OCI-LY7 (cell line): Measurements from ENCODE around the gene GALK1. TPM values are rescaled to one million over a fixed set of nuclear protein-coding genes. Genes with fewer than 3 reads are reported as not detected.

Source experiments
- BruUV-seq: library from RNA; stranded (reverse); fragments of 400-500 nt; replicated peaks from 2 replicates; lab custom pipeline; 2021; lab: Mats Ljungman, UMichigan
- CTCF ChIA-PET: fragments of 300-600 bp; sonication (Branson Sonifier 250); formaldehyde crosslinking; loops from one replicate; lab custom pipeline; 2022; ENCODE audit warnings: antibody characterized with exemption; ENCODE audit not compliant: unreplicated experiment; lab: Charles Lee
- POLR2A ChIA-PET: fragments of 300-600 bp; sonication (Branson Sonifier 250); formaldehyde crosslinking; loops from one replicate; lab custom pipeline; 2022; ENCODE audit warnings: antibody characterized with exemption; lab: Charles Lee
- DNase-seq: peaks from one replicate; pipeline ENCODE4 v3.0.0-alpha.2; 2015; ENCODE audit warnings: low spot score
- H2AFZ ChIP-seq: fragments of 200-600 bp; sonication (generic), shearing (Covaris generic); 2 replicates; pipeline ENCODE4 v1.6.1; 2014; ENCODE audit warnings: mild to moderate bottlenecking, antibody characterized with exemption, low read length, moderate library complexity
- H3K27ac ChIP-seq: fragments of 200-600 bp; sonication (generic); 2 replicates; pipeline ENCODE4 v1.5.1; 2014; ENCODE audit warnings: mixed run types, low read depth, mild to moderate bottlenecking, moderate library complexity, low read length, inconsistent platforms; ENCODE audit not compliant: poor library complexity, severe bottlenecking
- H3K36me3 ChIP-seq: fragments of 200-600 bp; sonication (generic); 2 replicates; pipeline ENCODE4 v1.6.1; 2014; ENCODE audit warnings: mild to moderate bottlenecking, antibody characterized with exemption, low read length, moderate library complexity, mixed read lengths; ENCODE audit not compliant: insufficient read depth
- H3K4me1 ChIP-seq: fragments of 200-600 bp; sonication (generic); 2 replicates; pipeline ENCODE4 v1.5.1; 2014; ENCODE audit warnings: mild to moderate bottlenecking, low read length; ENCODE audit not compliant: insufficient read depth, poor library complexity, severe bottlenecking
- H3K4me2 ChIP-seq: fragments of 200-600 bp; sonication (generic); 2 replicates; pipeline ENCODE4 v1.6.1; 2014; ENCODE audit warnings: mild to moderate bottlenecking, low read length
- H3K4me3 ChIP-seq: fragments of 200-600 bp; sonication (generic); 2 replicates; pipeline ENCODE4 v1.5.1; 2014; ENCODE audit warnings: mild to moderate bottlenecking, low read depth, low read length; ENCODE audit not compliant: poor library complexity, severe bottlenecking
- H3K79me2 ChIP-seq: fragments of 200-600 bp; sonication (generic); 2 replicates; pipeline ENCODE4 v1.6.1; 2016; ENCODE audit warnings: low read depth, mild to moderate bottlenecking, low read length, moderate library complexity, mixed read lengths; ENCODE audit not compliant: insufficient read depth
- H3K9me2 ChIP-seq: fragments of 200-600 bp; sonication (generic); 2 replicates; pipeline ENCODE4 v1.6.1; 2016; ENCODE audit warnings: mild to moderate bottlenecking, low read length, mixed read lengths; ENCODE audit not compliant: insufficient read depth
- H3K9me3 ChIP-seq: fragments of 200-600 bp; sonication (generic); 2 replicates; pipeline ENCODE4 v1.6.1; 2014; ENCODE audit warnings: mild to moderate bottlenecking, mixed run types, low read length, mixed read lengths
- H4K20me1 ChIP-seq: fragments of 200-600 bp; sonication (generic); 2 replicates; pipeline ENCODE4 v1.6.1; 2014; ENCODE audit warnings: mild to moderate bottlenecking, antibody characterized with exemption, low read length, moderate library complexity, mixed read lengths; ENCODE audit not compliant: insufficient read depth
- EZH2phosphoT487 ChIP-seq: fragments of 200-600 bp; sonication (generic); IDR thresholded peaks from 2 replicates; pipeline ENCODE4 v1.6.1; 2018; ENCODE audit warnings: low read depth, borderline replicate concordance, mild to moderate bottlenecking, mixed run types, antibody characterized with exemption, low read length, moderate library complexity, mixed read lengths
- intact Hi-C: fragments of 100-400 bp; cut with micrococcal nuclease; formaldehyde crosslinking; loops from one replicate; pipeline ENCODE4 v1.10.0; 2022; ENCODE audit not compliant: unreplicated experiment
- total RNA-seq, 2 experiments: library from RNA; depleted of rRNA in 1 of 2; stranded (reverse); fragments of >200 nt in 1 of 2; shearing (Covaris generic) in 1 of 2; gene quantifications; 2 replicates each; pipeline ENCODE4 v1.2.3, GENCODE V29; 2014 to 2022
- TF ChIP-seq, protein P1 (sequence below): fragments of 200-600 bp; sonication (generic); conservative IDR thresholded peaks from 2 replicates; pipeline ENCODE4 v1.5.1; 2014; ENCODE audit warnings: mild to moderate bottlenecking, antibody characterized with exemption, low read length, moderate library complexity, mixed read lengths

The GALK1 gene
- total RNA-seq, 2 experiments from 2014 or later = 74.8 to 99.4 TPM

DNA sequence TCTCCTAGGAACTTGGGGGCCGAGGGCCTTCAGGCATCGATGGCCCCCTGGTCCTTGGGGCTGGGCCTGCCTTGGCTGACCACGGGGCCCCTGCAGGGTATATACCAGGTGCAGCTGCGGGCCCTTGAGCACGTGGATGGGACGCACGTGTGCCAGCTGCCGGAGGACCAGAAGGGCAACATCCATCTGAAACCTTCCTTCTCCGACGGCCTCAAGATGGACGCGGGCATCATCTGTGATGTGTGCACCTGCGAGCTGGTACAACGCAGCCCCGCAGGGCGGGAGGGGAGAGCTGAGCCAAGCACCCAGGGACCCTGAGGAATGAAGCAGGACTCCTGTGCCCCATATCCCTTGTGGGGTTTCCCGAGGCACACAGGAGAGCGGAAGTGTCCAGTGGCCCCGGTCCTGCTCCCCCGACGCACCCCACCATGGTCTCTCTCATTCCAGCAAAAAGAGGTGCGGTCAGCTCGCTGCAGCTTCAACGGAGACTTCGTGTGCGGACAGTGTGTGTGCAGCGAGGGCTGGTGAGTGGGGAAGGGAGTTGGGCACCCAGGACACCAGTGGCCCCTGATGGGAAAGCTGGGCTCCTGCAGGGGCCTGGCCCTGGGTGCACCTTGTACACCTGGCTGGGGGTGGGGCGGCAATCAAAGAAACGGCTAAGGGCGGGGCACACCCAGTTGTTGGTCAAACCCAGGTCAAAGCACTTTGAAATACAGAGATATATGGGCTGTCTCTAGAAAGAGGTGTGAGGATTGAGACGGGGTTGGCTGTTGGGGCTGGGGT lies 33.1 kb downstream of the GALK1 start:
- H3K36me3 ChIP-seq = no peaks in the 10 kb centered on the region
- intact Hi-C loops = no loop called here
- H3K27ac ChIP-seq = no peak overlapping the region
- no TSS peak for BruUV-seq
- H3K79me2 ChIP-seq = no peaks in the 10 kb centered on the region
- H3K4me3 ChIP-seq = no peak overlapping the region
- H3K9me3 ChIP-seq = no peaks in the 10 kb centered on the region
- DNase-seq = no peak
- ChIA-PET POLR2A (interaction anchor here (1.0 kb wide), 1 partner anchor 76 kb away, joined by 3 read pairs; no protein-coding TSS in a partner anchor), CTCF (interaction anchor here (1.5 kb wide), 1 partner anchor 16 kb away, joined by 4 read pairs; no protein-coding TSS in a partner anchor)
- H2AFZ ChIP-seq = no peak overlapping the region
- peaks cover 9% of the 10 kb centered on the region for H3K4me1 ChIP-seq
- TF ChIP-seq EZH2phosphoT487 = no peak
- TF ChIP-seq, protein P1, sequence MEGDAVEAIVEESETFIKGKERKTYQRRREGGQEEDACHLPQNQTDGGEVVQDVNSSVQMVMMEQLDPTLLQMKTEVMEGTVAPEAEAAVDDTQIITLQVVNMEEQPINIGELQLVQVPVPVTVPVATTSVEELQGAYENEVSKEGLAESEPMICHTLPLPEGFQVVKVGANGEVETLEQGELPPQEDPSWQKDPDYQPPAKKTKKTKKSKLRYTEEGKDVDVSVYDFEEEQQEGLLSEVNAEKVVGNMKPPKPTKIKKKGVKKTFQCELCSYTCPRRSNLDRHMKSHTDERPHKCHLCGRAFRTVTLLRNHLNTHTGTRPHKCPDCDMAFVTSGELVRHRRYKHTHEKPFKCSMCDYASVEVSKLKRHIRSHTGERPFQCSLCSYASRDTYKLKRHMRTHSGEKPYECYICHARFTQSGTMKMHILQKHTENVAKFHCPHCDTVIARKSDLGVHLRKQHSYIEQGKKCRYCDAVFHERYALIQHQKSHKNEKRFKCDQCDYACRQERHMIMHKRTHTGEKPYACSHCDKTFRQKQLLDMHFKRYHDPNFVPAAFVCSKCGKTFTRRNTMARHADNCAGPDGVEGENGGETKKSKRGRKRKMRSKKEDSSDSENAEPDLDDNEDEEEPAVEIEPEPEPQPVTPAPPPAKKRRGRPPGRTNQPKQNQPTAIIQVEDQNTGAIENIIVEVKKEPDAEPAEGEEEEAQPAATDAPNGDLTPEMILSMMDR = no peak
- H4K20me1 ChIP-seq = no peaks in the 10 kb centered on the region
- H3K9me2 ChIP-seq = no peaks in the 10 kb centered on the region
- no peak overlapping the region for H3K4me2 ChIP-seq

GRCh38 chr17:75731086-75731715 lies 33.8 kb downstream of the GALK1 start:
- DNase-seq = no peak
- TF ChIP-seq, protein P1 = no peak
- no peak for TF ChIP-seq EZH2phosphoT487
- H3K79me2 ChIP-seq = no peaks in the 10 kb centered on the region
- BruUV-seq = no TSS peak
- no peaks in the 10 kb centered on the region for H3K36me3 ChIP-seq
- intact Hi-C loops = no loop called here
- H3K4me3 ChIP-seq = no peak overlapping the region
- CTCF ChIA-PET = interaction anchor here (1.5 kb wide), 1 partner anchor 17 kb away, joined by 4 read pairs; no protein-coding TSS in a partner anchor
- peaks cover 9% of the 10 kb centered on the region for H3K4me1 ChIP-seq
- H4K20me1 ChIP-seq = no peaks in the 10 kb centered on the region
- H3K9me3 ChIP-seq = no peaks in the 10 kb centered on the region
- no peaks in the 10 kb centered on the region for H3K9me2 ChIP-seq
- POLR2A ChIA-PET = interaction anchor here (0.8 kb wide), 1 partner anchor 17 kb away, joined by 3 read pairs; no protein-coding TSS in a partner anchor
- H2AFZ ChIP-seq = no peak overlapping the region
- H3K4me2 ChIP-seq = no peak overlapping the region
- no peak overlapping the region for H3K27ac ChIP-seq
